ENCODE results near the gene CHD2. TPM values are rescaled to one million over a fixed set of nuclear protein-coding genes. Genes with fewer than 3 reads are reported as not detected.

CHD2 gene
- total RNA-seq, 1 experiment from 2014 or later, result 63.3 TPM

DNA sequence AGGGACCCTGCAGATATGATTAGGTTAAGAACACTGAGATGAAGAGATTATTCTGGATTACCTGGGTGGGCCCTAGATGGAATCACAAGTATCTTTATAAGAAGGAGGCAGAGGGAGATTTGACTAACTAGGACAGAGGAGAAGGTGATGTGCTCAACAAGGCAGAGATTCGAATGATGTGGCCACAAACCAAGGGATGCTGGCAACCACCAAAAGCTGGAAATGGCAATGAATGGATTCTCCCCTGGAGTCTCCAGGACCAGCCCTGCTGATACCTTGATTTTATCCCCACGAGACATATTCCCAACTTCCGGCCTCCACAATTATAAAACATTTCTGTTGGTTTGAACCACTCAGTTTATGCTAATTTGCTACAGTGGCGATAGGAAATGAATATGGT, 146.0 kb downstream of the CHD2 start:
- no peak overlapping the region for H4K91ac ChIP-seq (ENCODE audit: insufficient read length, low read depth, low read length)
- peaks cover 2% of the 10 kb centered on the region for H4K20me1 ChIP-seq (ENCODE audit: control insufficient read depth, insufficient read depth, insufficient read length)
- no peaks in the 10 kb centered on the region for H3K27me3 ChIP-seq (ENCODE audit: insufficient read depth, low read length)
- no peak overlapping the region for H3K4me3 Mint-ChIP-seq
- H3K36me3 Mint-ChIP-seq (ENCODE audit: insufficient read depth in 1 of 3, low read depth in 3 of 3), result peaks cover 58 to 90% (median 82%) of the 10 kb centered on the region in 3 experiments
- H4K8ac ChIP-seq (replicated peaks; ENCODE audit: insufficient read length, low read depth, low read length), result no peak overlapping the region
- H3K56ac ChIP-seq (ENCODE audit: insufficient read length, low read depth, low read length), result no peak overlapping the region
- H3K9me3 Mint-ChIP-seq, result peaks cover 11 to 13% of the 10 kb centered on the region in 2 experiments
- H3K79me1 ChIP-seq (ENCODE audit: insufficient read depth, low read depth, low read length, poor library complexity, severe bottlenecking), result no peaks in the 10 kb centered on the region
- no peak overlapping the region for H3K23ac ChIP-seq (ENCODE audit: insufficient read length, low read depth, low read length)
- no CpG with 5 or more reads among the region's 4 CpGs for WGBS (ENCODE audit: extremely low coverage, insufficient read length, low lambda C conversion rate)
- H2BK20ac ChIP-seq (ENCODE audit: low read depth, low read length, poor library complexity, severe bottlenecking), result no peak overlapping the region
- H2AFZ ChIP-seq (ENCODE audit: low read length), result no peak overlapping the region
- H3K9me3 ChIP-seq (ENCODE audit: control insufficient read depth, low read depth, low read length), result peaks cover 7% of the 10 kb centered on the region
- no peaks in the 10 kb centered on the region for H3K27me3 Mint-ChIP-seq (ENCODE audit: low read depth)
- H3K4me2 ChIP-seq (ENCODE audit: insufficient read depth, insufficient read length, low read length), result no peak overlapping the region
- no peak overlapping the region for H3K4ac ChIP-seq (ENCODE audit: low read depth, low read length)
- H2BK5ac ChIP-seq (ENCODE audit: insufficient read length, low read length), result no peak overlapping the region
- H4K5ac ChIP-seq (ENCODE audit: insufficient read length, low read depth, low read length), result no peak overlapping the region
- H3T11ph ChIP-seq (ENCODE audit: low read length), result no peak overlapping the region
- H2AK5ac ChIP-seq (ENCODE audit: insufficient read length, low read length), result no peak overlapping the region
- TF ChIP-seq, protein P1, sequence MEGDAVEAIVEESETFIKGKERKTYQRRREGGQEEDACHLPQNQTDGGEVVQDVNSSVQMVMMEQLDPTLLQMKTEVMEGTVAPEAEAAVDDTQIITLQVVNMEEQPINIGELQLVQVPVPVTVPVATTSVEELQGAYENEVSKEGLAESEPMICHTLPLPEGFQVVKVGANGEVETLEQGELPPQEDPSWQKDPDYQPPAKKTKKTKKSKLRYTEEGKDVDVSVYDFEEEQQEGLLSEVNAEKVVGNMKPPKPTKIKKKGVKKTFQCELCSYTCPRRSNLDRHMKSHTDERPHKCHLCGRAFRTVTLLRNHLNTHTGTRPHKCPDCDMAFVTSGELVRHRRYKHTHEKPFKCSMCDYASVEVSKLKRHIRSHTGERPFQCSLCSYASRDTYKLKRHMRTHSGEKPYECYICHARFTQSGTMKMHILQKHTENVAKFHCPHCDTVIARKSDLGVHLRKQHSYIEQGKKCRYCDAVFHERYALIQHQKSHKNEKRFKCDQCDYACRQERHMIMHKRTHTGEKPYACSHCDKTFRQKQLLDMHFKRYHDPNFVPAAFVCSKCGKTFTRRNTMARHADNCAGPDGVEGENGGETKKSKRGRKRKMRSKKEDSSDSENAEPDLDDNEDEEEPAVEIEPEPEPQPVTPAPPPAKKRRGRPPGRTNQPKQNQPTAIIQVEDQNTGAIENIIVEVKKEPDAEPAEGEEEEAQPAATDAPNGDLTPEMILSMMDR (conservative IDR thresholded peaks at IDR 0.05), result no peak
- H3K4me1 ChIP-seq (ENCODE audit: insufficient read depth, low read length), result no peaks in the 10 kb centered on the region
- peak overlapping the region in 1 of 3 experiments; percentile 46; a peak in 1 of 7 replicates for H3K27ac Mint-ChIP-seq
- no peak for DNase-seq
- no peak overlapping the region for H3K14ac ChIP-seq (ENCODE audit: insufficient read depth, low read length)
- peaks cover 5 to 12% of the 10 kb centered on the region in 2 experiments for H3K4me1 Mint-ChIP-seq
- no peak overlapping the region for H3K27ac ChIP-seq (ENCODE audit: insufficient read length, low read depth, low read length)
- no peak overlapping the region for H2BK12ac ChIP-seq (ENCODE audit: insufficient read length, low read depth, low read length)
- H3K23me2 ChIP-seq (ENCODE audit: insufficient read length, low read depth, low read length, poor library complexity, severe bottlenecking), result no peaks in the 10 kb centered on the region
- H3K9ac ChIP-seq (ENCODE audit: extremely low read depth, insufficient read length, low read length), result no peak overlapping the region
- H3K18ac ChIP-seq (ENCODE audit: insufficient read length, low read depth, low read length), result no peak overlapping the region
- H2BK120ac ChIP-seq (ENCODE audit: low read depth, low read length, poor library complexity, severe bottlenecking), result no peak overlapping the region
- H2BK15ac ChIP-seq (ENCODE audit: low read depth, low read length), result no peak overlapping the region
- H3K79me2 ChIP-seq (ENCODE audit: insufficient read depth, low read length), result no peaks in the 10 kb centered on the region

All from H9 (cell line).